Naive thymus-derived CD4-positive, alpha-beta T cell (primary cell): ENCODE results near the gene CELF2. TPM values are rescaled to one million over a fixed set of nuclear protein-coding genes. Genes with fewer than 3 reads are reported as not detected.
"Not testable (repeated sequence)": the region's sequence is repeated elsewhere in the genome, so short reads cannot be mapped to it uniquely, and the experiment has no call there.

ENCODE experiments used
- ATAC-seq: fragments of 150-1000 bp; cut with Tn5 transposase; 2 replicates; pipeline ENCODE4 v1.10.0; 2021; ENCODE audit warnings: mild to moderate bottlenecking, moderate library complexity
- CTCF ChIA-PET: fragments of 350-600 bp; sonication (Branson Sonifier 250); formaldehyde crosslinking; loops from one replicate; lab custom pipeline; 2021; ENCODE audit warnings: antibody characterized with exemption; lab: Charles Lee
- POLR2A ChIA-PET: fragments of 350-600 bp; sonication (Branson Sonifier 250); formaldehyde crosslinking; loops from one replicate; lab custom pipeline; 2021; ENCODE audit warnings: antibody characterized with exemption, inconsistent platforms; lab: Charles Lee
- DNase-seq, 9 donors: peaks; one replicate each; pipeline versions ENCODE4 v3.0.0 to v3.0.0-alpha.2; 2020 to 2022; ENCODE audit warnings: mixed read lengths in 1 of 9
- H3K27ac ChIP-seq: one replicate; pipeline ENCODE4 v1.7.0; 2013; ENCODE audit warnings: mild to moderate bottlenecking, low read depth, low read length, moderate library complexity
- H3K27me3 ChIP-seq, 2 donors: one replicate each; pipeline ENCODE4 v1.7.0; 2013; ENCODE audit warnings: low read length in 2 of 2, mild to moderate bottlenecking in 2 of 2, moderate library complexity in 2 of 2; ENCODE audit not compliant: control insufficient read depth in 2 of 2, insufficient read depth in 2 of 2
- H3K36me3 ChIP-seq, 3 experiments: 1 replicate in 2 of 3; 2 replicates in 1 of 3; pipeline ENCODE4 v1.7.0; 2013; ENCODE audit warnings: low read length in 3 of 3, mild to moderate bottlenecking in 3 of 3, moderate library complexity in 1 of 3; ENCODE audit not compliant: insufficient read depth in 3 of 3, control insufficient read depth in 2 of 3
- H3K4me1 ChIP-seq, 2 donors: one replicate each; pipeline ENCODE4 v1.7.0; 2013; ENCODE audit warnings: low read length in 2 of 2, mild to moderate bottlenecking in 2 of 2, moderate library complexity in 1 of 2; ENCODE audit not compliant: control insufficient read depth in 2 of 2, insufficient read depth in 2 of 2
- H3K4me3 ChIP-seq: 2 replicates; pipeline ENCODE4 v1.7.0; 2013; ENCODE audit warnings: mild to moderate bottlenecking, low read length
- H3K9me3 ChIP-seq, 3 experiments: 1 replicate in 2 of 3; 2 replicates in 1 of 3; pipeline ENCODE4 v1.7.0; 2013; ENCODE audit warnings: low read length in 3 of 3; ENCODE audit not compliant: control insufficient read depth in 2 of 3
- H3K27ac Mint-ChIP-seq, 9 donors: one replicate each; pipeline ENCODE4 v1.8.0; 2020 to 2022; ENCODE audit warnings: mixed read lengths in 9 of 9, mild to moderate bottlenecking in 8 of 9, moderate library complexity in 5 of 9, inconsistent platforms in 2 of 9
- H3K27me3 Mint-ChIP-seq, 5 donors: one replicate each; pipeline ENCODE4 v1.8.0; 2021 to 2022; ENCODE audit warnings: mixed read lengths in 5 of 5, mild to moderate bottlenecking in 1 of 5
- H3K36me3 Mint-ChIP-seq, 5 donors: one replicate each; pipeline ENCODE4 v1.8.0; 2020 to 2022; ENCODE audit warnings: mixed read lengths in 5 of 5, mild to moderate bottlenecking in 3 of 5, inconsistent platforms in 1 of 5
- H3K4me1 Mint-ChIP-seq, 7 donors: one replicate each; pipeline ENCODE4 v1.8.0; 2020 to 2022; ENCODE audit warnings: mixed read lengths in 7 of 7, mild to moderate bottlenecking in 3 of 7, inconsistent platforms in 1 of 7
- H3K4me3 Mint-ChIP-seq, 10 donors: one replicate each; pipeline ENCODE4 v1.8.0; 2020 to 2022; ENCODE audit warnings: mild to moderate bottlenecking in 10 of 10, mixed read lengths in 10 of 10, moderate library complexity in 6 of 10, inconsistent platforms in 2 of 10
- H3K9me3 Mint-ChIP-seq, 11 donors: one replicate each; pipeline ENCODE4 v1.8.0; 2020 to 2022; ENCODE audit warnings: mixed read lengths in 11 of 11, mild to moderate bottlenecking in 4 of 11, inconsistent platforms in 1 of 11, moderate library complexity in 1 of 11
- intact Hi-C, 2 donors: fragments of 100-400 bp; cut with micrococcal nuclease; formaldehyde crosslinking; loops; one replicate each; pipeline ENCODE4 v1.15.1; 2023
- polyA plus RNA-seq, 2 donors: library from polyadenylated mRNA; unstranded; fragments of 300-500 nt; fragmentation: Illumina TruSeq; gene quantifications; one replicate each; pipeline ENCODE4 v1.2.3, GENCODE V29; 2021
- total RNA-seq, 6 experiments: library from RNA in 5 of 6; stranded (reverse) in 5 of 6; gene quantifications; 1 replicate in 5 of 6; 2 replicates in 1 of 6; pipeline ENCODE4 v1.2.3 and lab custom pipeline; 2021 to 2026

The CELF2 gene
- total and polyA plus RNA-seq, 7 experiments from 2014 or later = 135 to 207 (median 178) TPM

GRCh38 chr10:10992961-10993714 is 24.5 kb upstream of the CELF2 start:
- ATAC-seq = no peak
- no peaks in the 10 kb centered on the region for H3K9me3 ChIP-seq
- intact Hi-C loops = no loop called here
- ChIA-PET POLR2A (no interaction called here), CTCF (no interaction called here)
- H3K27me3 Mint-ChIP-seq = peaks cover 6 to 54% (median 20%) of the 10 kb centered on the region in 5 donors
- no peak overlapping the region for H3K4me3 Mint-ChIP-seq
- H3K27ac Mint-ChIP-seq = no peak overlapping the region
- H3K4me1 Mint-ChIP-seq = peaks cover 0 to 3% (median 0%) of the 10 kb centered on the region in 7 donors
- H3K27me3 ChIP-seq = no peaks in the 10 kb centered on the region
- H3K4me1 ChIP-seq = no peaks in the 10 kb centered on the region
- H3K9me3 Mint-ChIP-seq = peaks cover 0 to 12% (median 5%) of the 10 kb centered on the region in 11 donors
- DNase-seq = no peak
- no peak overlapping the region for H3K27ac ChIP-seq
- H3K4me3 ChIP-seq = no peak overlapping the region
- peaks cover 0 to 8% (median 0%) of the 10 kb centered on the region in 5 donors for H3K36me3 Mint-ChIP-seq
- no peaks in the 10 kb centered on the region for H3K36me3 ChIP-seq

- Mint-ChIP-seq H3K4me1 (peaks cover 0 to 3% (median 0%) of the 10 kb centered on the region in 7 donors), H3K27me3 (peaks cover 6 to 53% (median 19%) of the 10 kb centered on the region in 5 donors), H3K27ac (no peak overlapping the region), H3K9me3 (peaks cover 0 to 12% (median 5%) of the 10 kb centered on the region in 11 donors), H3K36me3 (peaks cover 0 to 8% (median 0%) of the 10 kb centered on the region in 5 donors), H3K4me3 (no peak overlapping the region)
- Histone ChIP-seq H3K36me3 (no peaks in the 10 kb centered on the region), H3K9me3 (no peaks in the 10 kb centered on the region), H3K27ac (no peak overlapping the region), H3K4me1 (no peaks in the 10 kb centered on the region), H3K4me3 (no peak overlapping the region), H3K27me3 (no peaks in the 10 kb centered on the region)
- ChIA-PET POLR2A (no interaction called here), CTCF (no interaction called here)
- DNase-seq (no peak), ATAC-seq (no peak)
- intact Hi-C loops = no loop called here
These were observed 23.9 kb upstream of the CELF2 start for GRCh38 chr10:10993785-10994184.

GRCh38 chr10:10994360-10994759 is 23.3 kb upstream of the CELF2 start:
- no peak for ATAC-seq
- peaks cover 0 to 12% (median 5%) of the 10 kb centered on the region in 11 donors for H3K9me3 Mint-ChIP-seq
- Histone ChIP-seq H3K27me3 (no peaks in the 10 kb centered on the region), H3K36me3 (no peaks in the 10 kb centered on the region), H3K9me3 (no peaks in the 10 kb centered on the region), H3K4me3 (no peak overlapping the region), H3K4me1 (no peaks in the 10 kb centered on the region), H3K27ac (no peak overlapping the region)
- peaks cover 0 to 8% (median 0%) of the 10 kb centered on the region in 5 donors for H3K36me3 Mint-ChIP-seq
- ChIA-PET CTCF (no interaction called here), POLR2A (no interaction called here)
- H3K4me3 Mint-ChIP-seq = no peak overlapping the region
- intact Hi-C loops = no loop called here
- H3K4me1 Mint-ChIP-seq = peaks cover 0 to 3% (median 0%) of the 10 kb centered on the region in 7 donors
- H3K27me3 Mint-ChIP-seq = peaks cover 6 to 49% (median 13%) of the 10 kb centered on the region in 5 donors
- no peak overlapping the region for H3K27ac Mint-ChIP-seq
- DNase-seq = no peak

GRCh38 chr10:10995120-10995519 is 22.6 kb upstream of the CELF2 start:
- CTCF ChIA-PET = no interaction called here
- no peak overlapping the region for H3K4me3 Mint-ChIP-seq
- intact Hi-C loops = no loop called here
- no peaks in the 10 kb centered on the region for H3K9me3 ChIP-seq
- H3K9me3 Mint-ChIP-seq = peaks cover 0 to 12% (median 5%) of the 10 kb centered on the region in 11 donors
- H3K4me1 Mint-ChIP-seq = peaks cover 0 to 3% (median 0%) of the 10 kb centered on the region in 7 donors
- H3K27ac ChIP-seq = no peak overlapping the region
- no peaks in the 10 kb centered on the region for H3K4me1 ChIP-seq
- no peaks in the 10 kb centered on the region for H3K36me3 ChIP-seq
- POLR2A ChIA-PET = no interaction called here
- peaks cover 0 to 8% (median 0%) of the 10 kb centered on the region in 5 donors for H3K36me3 Mint-ChIP-seq
- DNase-seq (no peak), ATAC-seq (no peak)
- H3K27me3 ChIP-seq = no peaks in the 10 kb centered on the region
- H3K27ac Mint-ChIP-seq = no peak overlapping the region
- no peak overlapping the region for H3K4me3 ChIP-seq
- H3K27me3 Mint-ChIP-seq = peaks cover 6 to 48% (median 12%) of the 10 kb centered on the region in 5 donors

GRCh38 chr10:10996966-10997620 is 20.6 kb upstream of the CELF2 start:
- peaks cover 0 to 8% (median 0%) of the 10 kb centered on the region in 5 donors for H3K36me3 Mint-ChIP-seq
- CTCF ChIA-PET = no interaction called here
- H3K4me3 ChIP-seq = no peak overlapping the region
- H3K9me3 Mint-ChIP-seq = peaks cover 0 to 12% (median 5%) of the 10 kb centered on the region in 11 donors
- ATAC-seq = peak; percentile 57
- H3K27ac Mint-ChIP-seq = no peak overlapping the region
- intact Hi-C loops = no loop called here
- peaks cover 0 to 3% (median 0%) of the 10 kb centered on the region in 7 donors for H3K4me1 Mint-ChIP-seq
- peaks cover 5 to 42% (median 10%) of the 10 kb centered on the region in 5 donors for H3K27me3 Mint-ChIP-seq
- H3K27me3 ChIP-seq = no peaks in the 10 kb centered on the region
- H3K4me3 Mint-ChIP-seq = no peak overlapping the region
- no peak overlapping the region for H3K27ac ChIP-seq
- H3K36me3 ChIP-seq = no peaks in the 10 kb centered on the region
- POLR2A ChIA-PET = no interaction called here
- no peaks in the 10 kb centered on the region for H3K9me3 ChIP-seq
- H3K4me1 ChIP-seq = no peaks in the 10 kb centered on the region
- DNase-seq = no peak

- ATAC-seq, H3K27me3 ChIP-seq, H3K9me3 ChIP-seq, H3K36me3 Mint-ChIP-seq, POLR2A ChIA-PET, H3K4me1 Mint-ChIP-seq, H3K4me3 ChIP-seq, H3K27ac ChIP-seq, H3K9me3 Mint-ChIP-seq, H3K4me3 Mint-ChIP-seq, H3K36me3 ChIP-seq, H3K27ac Mint-ChIP-seq, DNase-seq, H3K4me1 ChIP-seq, intact Hi-C loops, CTCF ChIA-PET: not testable (repeated sequence)
- peaks cover 0 to 41% (median 10%) of the 10 kb centered on the region in 5 donors for H3K27me3 Mint-ChIP-seq
These were observed 18.2 kb upstream of the CELF2 start for GRCh38 chr10:10999501-10999900.
